Measurements from ENCODE around the gene MBD3L2B.
"Not testable (repeated sequence)": the region's sequence is repeated elsewhere in the genome, so short reads cannot be mapped to it uniquely, and the experiment has no call there.

DNA sequence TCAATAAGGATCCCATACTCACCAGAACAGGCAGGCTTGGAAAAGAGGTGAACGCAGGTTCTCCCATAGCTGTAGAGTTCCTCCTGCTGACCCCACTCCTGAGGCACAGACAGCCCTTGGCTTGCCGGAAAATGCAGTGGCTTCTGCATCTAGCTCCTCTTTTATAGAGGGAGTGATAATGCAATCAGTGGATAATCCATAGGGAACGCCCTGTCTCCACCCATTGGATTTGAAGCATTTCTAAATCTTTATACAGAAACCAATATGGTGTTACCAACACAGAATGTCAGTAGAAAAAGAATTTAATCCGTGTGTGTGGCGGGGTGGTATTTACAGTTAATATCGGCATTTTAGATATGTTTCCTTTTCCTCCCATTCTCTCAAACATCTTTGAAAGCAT, at the start of gene MBD3L2B:
- TF ChIP-seq CTCF (conservative IDR thresholded peaks at IDR 0.05; ENCODE audit: low read length); EZH2phosphoT487 (IDR thresholded peaks at IDR 0.05; ENCODE audit: borderline replicate concordance, low read depth, low read length): not testable (repeated sequence)
